Hindlimb muscle (tissue), 1 donor: ENCODE data around the gene ARMC7. TPM values are rescaled to one million over a fixed set of nuclear protein-coding genes. Genes with fewer than 3 reads are reported as not detected.
"Not testable (repeated sequence)": the region's sequence is repeated elsewhere in the genome, so short reads cannot be mapped to it uniquely, and the experiment has no call there.

ENCODE experiments used
- DNase-seq: peaks from one replicate; pipeline ENCODE4 v3.0.0-alpha.2; 2013
- polyA plus RNA-seq: library from polyadenylated mRNA; unstranded; fragments of 120-200 nt; gene quantifications from one replicate; pipeline ENCODE4 v1.2.1, GENCODE V29; 2013; ENCODE audit not compliant: insufficient read length

Gene ARMC7
- polyA plus RNA-seq, 1 donor: 8.1 TPM

DNA sequence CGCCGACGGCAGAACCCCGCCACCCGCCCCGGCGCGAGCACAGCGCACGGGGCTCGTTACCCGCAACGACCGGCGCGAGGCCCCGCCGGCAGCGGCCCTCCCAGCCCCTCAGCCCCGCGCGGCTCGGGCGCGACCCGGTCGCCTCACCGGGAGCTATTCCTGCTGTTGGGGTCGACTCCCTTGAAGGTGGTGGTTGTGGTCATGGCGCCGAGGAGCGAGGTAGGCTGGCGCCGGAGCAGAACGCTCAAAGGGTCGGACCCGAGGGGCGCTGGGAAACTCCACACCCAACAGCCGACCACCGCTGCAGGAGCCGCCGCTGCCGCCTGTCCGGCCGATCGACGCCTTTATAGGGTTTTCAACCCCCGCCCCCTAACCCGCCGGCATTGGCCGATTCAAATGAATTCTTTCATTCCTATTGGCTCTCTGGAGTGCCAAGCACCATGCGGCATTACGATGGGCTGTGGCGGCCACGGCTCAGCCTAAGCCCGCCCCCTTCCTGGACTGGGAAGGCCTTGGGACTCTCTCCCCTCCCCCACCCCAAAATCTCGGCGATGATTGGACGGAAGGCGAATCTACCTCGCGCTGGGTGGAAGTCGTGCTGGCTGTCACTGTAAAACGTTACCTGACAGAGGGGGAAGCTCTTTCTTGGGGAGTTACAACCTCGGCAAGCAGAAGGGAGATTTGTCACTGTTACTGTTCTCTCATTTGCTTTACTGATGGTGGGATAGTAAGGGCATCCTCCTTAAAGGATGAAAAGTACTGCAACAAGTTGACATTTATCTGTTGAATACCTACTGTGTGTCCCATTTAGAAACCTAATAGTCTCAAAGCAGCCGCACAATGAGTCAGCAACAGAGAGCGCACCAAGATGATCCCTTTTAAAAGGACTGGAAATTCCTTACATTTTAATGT, 44.7 kb downstream of the ARMC7 start, which contains the start of gene JPT1:
Gene JPT1, minus strand, starts transcription at position 318 of the 912 bp plus-strand sequence. Its CDS starts 115 bp downstream, at position 203.
- DNase-seq: peak; percentile 97

DNA sequence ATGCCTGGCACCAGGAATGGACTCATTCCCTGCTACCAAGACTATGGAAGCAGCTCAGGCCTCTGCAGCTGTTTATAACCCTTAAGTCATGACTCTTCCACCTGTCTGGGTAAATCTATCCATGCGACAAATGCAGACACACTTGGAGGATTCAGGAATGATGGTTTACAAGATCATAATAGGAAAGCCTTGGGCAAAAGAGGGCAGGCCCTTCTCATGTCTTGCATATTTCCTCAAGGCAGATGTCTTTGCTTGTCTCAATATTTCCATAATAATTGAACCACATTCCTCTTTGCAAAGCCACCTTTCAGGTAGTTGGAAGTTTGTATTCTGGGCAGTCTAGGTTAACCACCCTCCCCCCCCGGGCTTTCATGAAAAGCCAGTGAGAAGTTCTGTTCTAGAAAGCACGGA, 45.4 kb downstream of the ARMC7 start:
- peak; percentile 11 for DNase-seq

- DNase-seq: not testable (repeated sequence)
Observed at GRCh38 chr17:75158480-75158879, 48.7 kb downstream of the ARMC7 start.

DNA sequence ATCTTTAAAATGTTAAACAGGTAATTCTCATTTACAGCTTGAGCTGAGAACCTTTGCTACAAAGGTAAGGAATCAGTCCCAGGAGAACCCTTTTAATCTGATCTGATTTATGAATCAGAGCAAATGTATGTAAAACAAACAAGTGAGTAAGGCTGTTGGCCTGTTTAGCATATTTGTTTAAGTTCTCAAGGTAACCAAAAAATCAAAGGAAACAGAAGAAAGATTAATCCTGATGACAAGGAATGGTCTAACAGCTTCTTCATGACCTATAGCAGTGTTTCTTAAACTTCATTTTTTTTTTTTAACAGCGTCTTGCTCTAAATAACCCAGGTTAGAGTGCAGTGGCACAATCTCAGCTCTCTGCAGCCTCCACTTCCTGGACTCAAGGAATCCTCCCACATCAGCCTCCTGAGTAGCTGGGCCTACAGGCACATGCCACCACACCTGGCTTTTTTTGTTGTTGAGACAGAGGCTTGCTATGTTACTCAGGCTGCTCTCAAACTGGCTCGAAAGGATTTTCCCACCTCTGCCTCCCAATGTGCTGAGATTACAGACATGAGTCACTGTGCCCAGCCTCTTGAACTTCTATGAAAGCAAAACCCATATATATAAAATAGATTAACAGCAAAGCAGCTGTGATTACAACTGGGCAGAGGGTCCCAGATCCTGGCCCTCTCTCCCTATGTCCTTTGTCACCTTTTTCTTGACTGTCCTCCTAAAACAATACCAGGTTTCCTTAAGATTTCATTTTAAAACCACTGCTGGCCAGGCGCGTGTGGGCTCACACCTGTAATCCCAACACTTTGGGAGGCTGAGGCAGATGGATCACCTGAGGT, 49.6 kb downstream of the ARMC7 start:
- no peak for DNase-seq

DNA sequence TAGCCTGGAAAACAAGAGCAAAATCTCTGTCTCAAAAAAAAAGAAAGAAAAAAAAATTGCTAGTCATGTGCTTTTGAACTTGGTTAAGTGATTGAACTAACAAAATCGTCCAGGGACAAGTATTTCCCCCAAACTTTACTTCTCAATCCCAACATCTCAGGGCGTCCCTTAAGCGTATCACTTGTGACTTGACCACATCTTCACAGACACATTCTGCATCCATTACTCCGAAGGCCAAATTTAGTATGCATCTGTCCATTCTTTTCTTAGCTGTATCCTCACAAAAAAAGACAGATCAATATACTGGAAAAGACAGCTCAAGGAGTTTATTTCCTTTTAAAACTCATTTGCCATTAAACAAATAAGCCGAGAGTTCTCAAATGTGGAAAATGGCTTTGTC, 50.4 kb downstream of the ARMC7 start:
- DNase-seq: no peak

DNA sequence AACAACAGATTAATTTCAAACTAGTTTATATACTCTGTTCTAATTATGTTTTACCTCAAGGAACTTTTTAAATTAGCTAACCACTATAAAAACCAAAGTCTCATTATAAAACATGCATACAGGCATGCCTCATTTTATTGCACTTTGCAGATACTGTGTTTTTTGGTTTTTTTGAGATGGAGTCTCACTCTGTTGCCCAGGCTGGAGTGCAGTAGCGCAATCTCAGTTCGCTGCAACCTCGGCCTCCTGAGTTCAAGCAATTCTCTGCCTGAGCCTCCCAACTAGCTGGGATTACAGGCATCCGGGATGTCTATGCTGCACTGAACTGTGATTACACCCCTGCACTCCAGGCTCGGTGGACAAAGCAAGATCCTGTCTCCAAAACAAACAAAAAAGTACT, 53.3 kb downstream of the ARMC7 start:
- no peak for DNase-seq

GRCh38 chr17:75164606-75165005, 54.8 kb downstream of the ARMC7 start:
- not testable (repeated sequence) for DNase-seq

DNA sequence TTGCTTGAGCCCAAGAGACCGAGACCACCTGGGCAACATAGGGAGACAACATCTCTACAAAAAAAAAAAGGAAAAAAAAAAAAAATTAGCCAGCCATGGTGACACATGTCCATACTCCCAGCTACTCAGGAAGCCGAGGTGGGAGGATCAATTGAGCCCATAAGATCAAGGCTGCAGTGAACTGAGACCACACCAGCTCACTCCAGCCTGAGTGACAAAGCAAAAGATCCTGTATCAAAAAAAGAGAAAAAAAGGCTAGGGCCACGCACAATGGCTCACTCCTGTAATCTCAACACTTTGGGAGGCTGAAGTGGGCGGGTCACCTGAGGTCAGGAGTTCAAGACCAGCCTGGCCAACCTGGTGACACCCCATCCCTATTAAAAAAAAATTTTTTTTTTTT, 59.2 kb downstream of the ARMC7 start:
- DNase-seq: no peak

DNA sequence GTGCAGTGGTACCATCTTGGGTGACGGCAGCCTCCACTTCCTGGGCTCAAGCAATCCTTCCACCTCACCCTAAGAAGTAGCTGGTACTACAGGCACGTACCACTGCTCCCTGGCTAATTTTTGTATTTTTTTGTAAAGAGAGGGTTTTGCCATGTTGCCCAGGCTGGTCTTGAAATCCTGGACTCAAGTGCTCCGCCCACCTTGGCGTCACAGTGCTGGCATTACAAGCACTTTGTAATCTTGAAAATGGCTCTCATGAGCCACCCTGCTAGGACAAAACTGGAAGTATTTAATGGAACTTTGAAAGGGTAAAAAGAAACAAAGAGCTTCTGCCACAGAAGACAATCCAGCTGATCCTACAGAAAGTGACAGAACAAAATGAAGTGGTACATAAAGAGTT, 63.8 kb downstream of the ARMC7 start:
- DNase-seq: no peak

DNA sequence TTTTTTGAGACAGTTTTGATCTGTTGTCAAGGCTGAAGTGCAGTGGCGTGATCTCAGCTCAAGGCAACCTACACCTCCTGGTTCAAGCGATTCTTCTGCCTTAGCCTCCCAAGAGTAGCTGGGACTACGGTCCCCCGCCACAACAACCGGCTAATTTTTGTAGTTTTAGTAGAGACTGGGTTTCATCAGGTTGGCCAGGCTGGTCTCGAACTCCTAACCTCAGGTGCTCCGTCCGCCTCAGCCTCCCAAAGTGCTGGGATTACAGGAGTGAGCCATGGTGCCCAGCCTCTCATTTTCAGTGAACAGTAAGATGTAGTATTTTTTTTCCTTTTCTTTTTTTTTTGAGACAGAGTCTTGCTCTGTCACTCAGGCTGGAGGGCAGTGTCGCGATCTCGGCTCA, 65.2 kb downstream of the ARMC7 start:
- DNase-seq: no peak

GRCh38 chr17:75176625-75177024, 66.9 kb downstream of the ARMC7 start:
- no peak for DNase-seq

- DNase-seq: no peak
Observed at GRCh38 chr17:75178453-75178852, 68.7 kb downstream of the ARMC7 start.

Other genes starting within 250 kb of the ARMC7 start
- 2.5 TPM for gene FDXR, start 237.0 kb upstream of the ARMC7 start, polyA plus RNA-seq
- gene FADS6, start 216.3 kb upstream of the ARMC7 start, polyA plus RNA-seq: not detected
- not detected for gene USH1G, start 186.7 kb upstream of the ARMC7 start, polyA plus RNA-seq
- gene OTOP2, start 185.7 kb upstream of the ARMC7 start, polyA plus RNA-seq: not detected
- not detected for gene OTOP3, start 174.1 kb upstream of the ARMC7 start, polyA plus RNA-seq
- 7.9 TPM for gene HID1, start 137.2 kb upstream of the ARMC7 start, polyA plus RNA-seq
- gene CDR2L, start 122.3 kb upstream of the ARMC7 start, polyA plus RNA-seq: 7.1 TPM
- 21.2 TPM for gene MRPL58, start 97.3 kb upstream of the ARMC7 start, polyA plus RNA-seq
- gene ATP5PD, start 63.0 kb upstream of the ARMC7 start, polyA plus RNA-seq: 216 TPM
- gene KCTD2, start 62.7 kb upstream of the ARMC7 start, polyA plus RNA-seq: 25.1 TPM
- 11.2 TPM for gene SLC16A5, start 22.0 kb upstream of the ARMC7 start, polyA plus RNA-seq
- 48.7 TPM for gene NT5C, start 21.8 kb downstream of the ARMC7 start, polyA plus RNA-seq
- 374 TPM for gene JPT1, start 44.5 kb downstream of the ARMC7 start, polyA plus RNA-seq
- 309 TPM for gene SUMO2, start 73.0 kb downstream of the ARMC7 start, polyA plus RNA-seq
- gene NUP85, start 95.7 kb downstream of the ARMC7 start, polyA plus RNA-seq: 40.7 TPM
- gene GGA3, start 151.6 kb downstream of the ARMC7 start, polyA plus RNA-seq: 31.5 TPM
- 57.6 TPM for gene MRPS7, start 151.9 kb downstream of the ARMC7 start, polyA plus RNA-seq
- 13.1 TPM for gene MIF4GD, start 161.3 kb downstream of the ARMC7 start, polyA plus RNA-seq
- 6.8 TPM for gene SLC25A19, start 179.5 kb downstream of the ARMC7 start, polyA plus RNA-seq